ENCODE data around the gene BTBD19.
"Not testable (repeated sequence)": the region's sequence is repeated elsewhere in the genome, so short reads cannot be mapped to it uniquely, and the experiment has no call there.

The BTBD19 gene, protein sequence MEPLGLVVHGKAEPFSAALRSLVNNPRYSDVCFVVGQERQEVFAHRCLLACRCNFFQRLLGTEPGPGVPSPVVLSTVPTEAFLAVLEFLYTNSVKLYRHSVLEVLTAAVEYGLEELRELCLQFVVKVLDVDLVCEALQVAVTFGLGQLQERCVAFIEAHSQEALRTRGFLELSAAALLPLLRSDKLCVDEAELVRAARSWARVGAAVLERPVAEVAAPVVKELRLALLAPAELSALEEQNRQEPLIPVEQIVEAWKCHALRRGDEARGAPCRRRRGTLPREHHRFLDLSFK

DNA sequence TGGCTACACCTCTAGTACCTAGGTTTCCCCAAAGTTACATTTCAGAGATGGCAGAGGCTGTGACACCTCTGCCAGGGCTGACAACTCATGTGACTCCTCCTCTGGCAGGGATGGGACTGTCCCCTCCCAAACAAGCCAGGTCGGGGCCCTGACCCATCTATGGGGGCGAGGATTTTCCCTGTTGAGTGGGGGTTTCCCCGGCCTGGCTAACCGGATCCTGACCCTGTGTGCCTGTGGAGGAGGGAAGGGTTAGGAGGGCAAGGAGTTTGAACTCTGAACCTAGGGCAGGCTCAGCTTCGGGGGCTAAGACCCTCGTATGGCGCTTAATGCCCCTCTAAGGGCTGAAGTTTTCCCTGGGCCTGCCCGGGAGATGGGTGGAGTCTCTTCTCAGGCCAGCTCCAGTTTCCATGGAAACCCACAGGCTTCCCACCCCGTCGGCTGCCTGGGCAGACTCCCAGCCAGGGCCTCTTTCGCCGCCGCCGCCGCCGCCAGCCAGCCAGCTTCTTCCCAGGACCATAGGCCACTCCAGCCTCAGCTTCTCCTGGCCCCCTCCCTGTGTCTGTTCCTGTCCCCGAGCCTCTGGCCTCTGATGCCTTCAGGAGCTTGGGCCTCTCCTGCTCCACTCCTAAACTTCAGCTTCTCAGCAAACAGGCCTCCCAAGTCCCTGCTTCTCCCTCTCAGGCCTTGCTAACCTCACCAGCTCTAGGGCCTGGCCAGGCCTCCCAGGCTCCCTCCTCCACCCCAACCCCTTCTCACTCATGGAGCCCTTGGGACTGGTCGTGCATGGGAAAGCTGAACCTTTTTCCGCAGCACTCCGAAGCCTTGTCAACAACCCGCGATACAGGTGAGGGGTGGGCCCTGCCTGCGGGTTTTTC lies at the start of gene BTBD19:
BTBD19 (plus strand) TSS at position 461 of the 875 bp plus-strand sequence; CDS start at position 759, 298 bp downstream.
- no peak for DNase-seq

DNA sequence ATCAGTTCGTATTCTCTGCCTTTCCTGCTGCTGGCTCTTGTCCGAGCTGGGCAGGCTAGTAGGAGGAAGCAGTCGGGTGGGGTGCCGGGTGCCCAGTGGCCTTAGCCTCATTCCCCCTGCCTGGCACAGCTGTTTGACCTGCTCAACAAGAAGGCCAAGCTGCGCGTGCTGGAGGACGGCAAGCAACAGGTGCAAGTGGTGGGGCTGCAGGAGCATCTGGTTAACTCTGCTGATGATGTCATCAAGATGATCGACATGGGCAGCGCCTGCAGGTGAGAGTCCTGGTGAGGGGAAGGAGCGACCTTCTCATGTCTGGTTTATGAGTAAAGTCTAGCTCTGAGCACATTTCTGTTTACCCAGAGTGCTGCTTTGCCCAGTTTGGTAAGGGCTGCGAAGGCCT lies 49.2 kb upstream of the BTBD19 start:
- DNase-seq: no peak

DNA sequence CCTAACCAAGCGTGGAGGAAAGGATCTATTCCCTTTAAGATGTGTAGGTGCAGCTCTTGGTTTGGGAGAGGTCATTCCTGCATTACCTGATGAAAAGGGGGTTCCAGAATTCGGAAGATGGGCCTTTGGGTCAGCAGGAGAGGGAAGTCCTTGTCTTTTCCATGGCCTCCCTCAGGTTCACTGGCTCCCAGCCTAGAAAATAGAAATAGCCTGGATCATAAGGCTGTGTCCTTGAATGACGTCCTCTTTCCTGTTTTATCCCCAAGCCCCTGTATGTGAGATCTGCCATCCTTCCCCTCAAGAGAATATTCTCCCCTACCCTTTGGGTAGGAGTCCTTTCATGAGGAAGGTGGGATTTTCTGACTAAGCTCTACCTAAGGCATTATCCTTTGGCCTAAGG lies 47.4 kb upstream of the BTBD19 start:
- no peak for DNase-seq

DNA sequence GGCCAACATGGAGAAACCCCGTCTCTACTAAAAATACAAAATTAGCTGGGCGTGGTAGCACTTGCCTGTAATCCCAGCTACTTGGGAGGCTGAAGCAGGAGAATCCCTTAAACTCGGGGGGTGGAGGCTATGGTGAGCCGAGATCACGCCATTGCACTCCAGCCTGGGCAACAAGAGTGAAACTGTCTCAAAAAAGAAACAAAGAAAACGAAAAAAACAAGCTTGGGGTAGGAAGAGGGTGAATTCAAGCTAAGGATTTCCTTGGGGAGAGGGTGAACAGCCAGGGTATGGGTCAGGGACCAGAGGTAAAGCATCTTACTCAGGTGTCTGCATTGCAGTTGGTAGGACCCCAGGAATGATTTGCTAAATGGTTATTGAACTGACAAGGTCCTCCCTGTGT lies 41.9 kb upstream of the BTBD19 start:
- not testable (repeated sequence) for DNase-seq

DNA sequence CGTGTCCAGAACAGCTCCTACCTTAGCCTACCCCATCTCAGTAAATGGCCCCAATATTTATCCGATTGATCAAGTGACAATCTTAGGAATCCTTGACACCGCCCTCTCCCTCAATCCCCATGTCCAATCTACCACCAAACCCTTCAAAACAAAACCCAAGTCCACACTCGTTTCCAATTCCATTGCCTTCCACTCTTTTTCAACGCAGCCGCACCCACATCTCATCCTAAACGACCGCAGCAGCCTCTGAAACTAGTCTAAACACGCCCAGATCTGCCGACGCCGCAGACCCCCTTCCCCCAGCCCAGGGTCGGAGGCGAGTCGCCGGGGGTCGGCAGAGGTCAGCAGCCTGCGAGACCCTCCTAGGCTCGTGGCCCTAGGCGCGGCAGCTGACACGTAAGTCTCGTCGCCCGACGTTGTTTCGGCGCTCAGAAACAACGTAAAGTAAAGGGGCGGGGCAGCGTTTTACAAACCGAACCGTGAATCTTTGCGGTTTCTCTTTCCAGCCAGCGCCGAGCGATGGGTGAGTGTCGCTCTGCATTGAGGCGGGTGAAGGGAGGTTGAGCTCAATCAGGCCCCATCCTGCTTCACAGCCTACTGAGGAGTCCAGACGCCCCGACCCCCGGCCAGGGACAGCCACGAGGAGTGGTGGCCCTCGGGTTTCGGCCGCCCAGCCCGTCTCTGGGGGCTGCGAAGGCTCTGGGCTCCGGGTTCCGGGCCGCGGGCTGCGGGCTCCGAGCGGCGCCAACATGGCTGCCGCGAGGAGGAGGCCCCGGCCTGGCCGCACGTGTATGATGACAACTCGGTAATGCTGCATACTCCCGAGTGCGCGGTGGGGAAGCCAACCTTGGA lies 33.0 kb upstream of the BTBD19 start, which contains the start of gene RPS8:
RPS8 (plus strand) TSS at position 463 of the 852 bp plus-strand sequence; CDS start at position 520, 57 bp downstream.
- peak; percentile 84 for DNase-seq

DNA sequence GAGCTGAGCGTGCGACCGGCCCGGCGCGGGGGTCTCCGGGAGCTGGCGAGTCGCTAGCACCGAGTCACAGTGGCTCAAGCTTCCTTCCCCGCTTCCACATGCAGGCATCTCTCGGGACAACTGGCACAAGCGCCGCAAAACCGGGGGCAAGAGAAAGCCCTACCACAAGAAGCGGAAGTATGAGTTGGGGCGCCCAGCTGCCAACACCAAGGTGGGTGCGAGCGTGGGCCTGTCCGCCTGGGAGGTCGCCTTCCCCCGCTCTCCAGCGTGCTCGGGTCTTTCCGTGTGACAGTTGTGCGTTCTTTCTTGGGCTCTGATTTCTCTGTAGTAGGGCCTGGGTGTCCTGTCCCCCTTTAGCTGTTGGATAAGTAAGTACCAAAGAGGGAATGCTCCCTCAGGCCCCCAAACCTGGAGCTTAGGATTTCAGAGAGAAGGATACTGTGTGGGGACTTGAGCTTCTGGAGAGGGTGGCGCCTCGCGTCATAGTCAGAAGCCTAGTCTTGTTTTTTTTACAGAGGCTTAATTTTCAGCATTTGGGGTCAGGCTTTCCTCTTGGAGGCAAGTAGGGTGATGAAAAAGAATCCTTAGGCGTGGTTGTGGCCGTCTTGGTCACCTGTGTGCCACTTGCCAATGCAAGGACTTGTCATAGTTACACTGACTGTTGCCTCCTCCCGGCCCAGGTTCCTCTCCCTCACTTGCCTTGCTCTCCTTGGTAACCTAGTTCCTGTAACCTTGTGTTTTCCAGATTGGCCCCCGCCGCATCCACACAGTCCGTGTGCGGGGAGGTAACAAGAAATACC lies 32.2 kb upstream of the BTBD19 start:
- DNase-seq: peak; percentile 51

DNA sequence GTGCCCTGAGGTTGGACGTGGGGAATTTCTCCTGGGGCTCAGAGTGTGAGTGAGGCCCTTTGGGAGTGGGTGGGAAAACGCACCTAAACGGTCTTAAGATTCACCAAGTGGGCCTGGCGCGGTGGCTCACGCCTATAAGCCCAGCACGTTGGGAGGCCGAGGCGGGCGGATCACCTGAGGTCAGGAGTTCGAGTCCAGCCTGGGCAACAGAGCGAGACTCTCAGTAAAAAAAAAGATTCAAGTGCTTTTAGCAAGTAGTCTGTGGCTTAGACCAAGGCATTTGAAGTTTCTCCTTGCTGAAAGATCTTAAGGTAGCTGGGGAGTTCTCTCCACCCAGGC lies 31.6 kb upstream of the BTBD19 start:
- DNase-seq: no peak

DNA sequence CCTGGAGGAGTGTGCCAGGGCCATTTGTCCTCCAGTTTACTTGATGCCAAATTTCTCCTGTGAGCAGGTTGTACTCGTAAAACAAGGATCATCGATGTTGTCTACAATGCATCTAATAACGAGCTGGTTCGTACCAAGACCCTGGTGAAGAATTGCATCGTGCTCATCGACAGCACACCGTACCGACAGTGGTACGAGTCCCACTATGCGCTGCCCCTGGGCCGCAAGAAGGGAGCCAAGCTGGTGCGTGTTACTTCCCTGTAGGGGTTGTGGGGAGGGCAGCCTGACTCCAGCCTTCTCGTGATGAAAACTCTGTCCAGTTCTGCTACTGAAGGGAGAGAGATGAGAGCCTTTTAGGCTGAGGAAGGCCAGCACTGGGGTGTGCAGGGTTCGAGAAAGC lies 30.8 kb upstream of the BTBD19 start:
- DNase-seq: no peak

DNA sequence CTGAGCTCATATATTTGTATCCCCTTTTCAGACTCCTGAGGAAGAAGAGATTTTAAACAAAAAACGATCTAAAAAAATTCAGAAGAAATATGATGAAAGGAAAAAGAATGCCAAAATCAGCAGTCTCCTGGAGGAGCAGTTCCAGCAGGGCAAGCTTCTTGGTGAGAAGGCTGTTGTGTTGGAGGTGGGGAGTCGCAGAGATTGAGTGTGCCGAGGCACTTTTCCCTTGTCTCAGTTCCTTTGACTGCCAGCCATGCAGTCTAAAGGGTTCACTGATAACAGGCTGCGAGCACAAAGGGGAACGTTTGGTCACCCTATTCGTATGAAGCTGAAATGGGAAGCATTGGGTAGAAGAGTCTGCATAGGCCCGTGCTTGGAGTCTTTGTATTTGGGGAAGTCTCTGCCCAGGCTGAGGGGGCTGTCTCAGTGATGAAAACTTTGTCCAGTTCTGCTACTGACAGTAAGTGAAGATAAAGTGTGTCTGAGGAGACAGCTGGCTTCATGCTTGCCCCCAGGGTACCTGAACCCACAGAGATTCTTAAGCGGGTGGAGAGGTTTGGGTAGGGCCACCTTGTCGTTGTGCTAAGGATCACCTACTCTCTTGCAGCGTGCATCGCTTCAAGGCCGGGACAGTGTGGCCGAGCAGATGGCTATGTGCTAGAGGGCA lies 30.2 kb upstream of the BTBD19 start:
- DNase-seq: no peak

DNA sequence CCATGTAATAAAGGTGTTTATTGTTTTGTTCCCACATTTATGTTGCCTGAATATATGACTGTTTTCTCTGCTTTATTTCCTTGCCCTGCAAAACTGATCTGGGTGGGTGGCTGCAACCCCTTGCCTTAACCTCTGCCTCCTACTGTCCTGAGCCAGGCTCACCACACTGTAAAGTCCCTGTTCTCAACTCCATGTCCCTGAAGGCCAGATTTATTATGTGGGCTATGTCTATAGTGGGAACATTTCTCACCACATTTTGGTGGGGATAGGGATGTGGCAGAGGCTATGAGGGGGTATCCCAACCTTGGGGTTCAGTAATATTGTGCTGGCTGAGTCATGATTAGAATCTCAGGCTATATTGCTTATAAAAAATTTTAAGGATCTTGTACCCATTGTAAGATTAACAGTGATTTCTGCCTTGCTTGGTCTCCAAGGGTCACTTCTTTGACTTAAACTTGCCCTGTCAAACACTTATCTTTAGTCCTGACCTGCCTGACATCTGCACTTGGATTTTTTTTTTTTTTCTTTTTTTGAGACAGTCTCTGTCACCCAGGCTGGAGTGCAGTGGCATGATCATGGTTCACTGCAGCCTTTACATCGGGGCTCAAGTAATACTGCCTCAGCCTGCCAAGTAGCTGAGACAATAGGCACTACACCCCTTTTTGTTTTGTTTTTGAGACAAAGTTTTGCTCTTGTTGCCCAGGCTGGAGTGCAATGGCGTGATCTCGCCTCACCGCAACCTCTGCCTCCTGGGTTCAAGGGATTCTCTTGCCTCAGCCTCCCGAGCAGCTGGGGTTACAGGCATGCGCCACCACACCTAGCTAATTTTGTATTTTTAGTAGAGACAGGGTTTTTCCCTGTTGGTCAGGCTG lies 29.4 kb upstream of the BTBD19 start:
- no peak for DNase-seq

DNA sequence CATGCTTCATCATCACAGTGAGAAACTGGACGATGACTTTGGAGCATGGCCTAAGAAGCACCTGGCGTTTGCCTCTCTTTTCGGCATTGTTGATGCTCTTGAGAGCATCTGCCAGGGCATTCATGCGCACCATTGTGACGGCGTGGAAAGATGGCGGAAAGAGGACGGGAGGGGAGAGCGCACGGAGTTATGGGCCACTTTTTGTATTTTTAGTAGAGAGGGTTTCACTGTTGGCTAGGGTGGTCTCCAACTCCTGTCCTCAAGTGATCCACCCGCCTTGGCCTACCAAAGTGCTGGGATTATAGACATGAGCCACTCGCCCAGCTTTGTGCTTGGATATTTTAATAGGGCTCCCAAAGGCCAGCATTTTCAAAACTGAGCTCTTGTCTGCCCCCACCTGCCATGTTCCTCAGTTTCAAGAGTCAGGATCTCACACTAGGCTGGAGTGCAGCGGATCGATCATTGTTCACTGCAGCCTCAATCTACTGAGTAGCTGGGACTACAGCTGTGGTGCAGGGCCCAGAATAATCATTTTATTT lies 27.7 kb upstream of the BTBD19 start:
- no peak for DNase-seq

DNA sequence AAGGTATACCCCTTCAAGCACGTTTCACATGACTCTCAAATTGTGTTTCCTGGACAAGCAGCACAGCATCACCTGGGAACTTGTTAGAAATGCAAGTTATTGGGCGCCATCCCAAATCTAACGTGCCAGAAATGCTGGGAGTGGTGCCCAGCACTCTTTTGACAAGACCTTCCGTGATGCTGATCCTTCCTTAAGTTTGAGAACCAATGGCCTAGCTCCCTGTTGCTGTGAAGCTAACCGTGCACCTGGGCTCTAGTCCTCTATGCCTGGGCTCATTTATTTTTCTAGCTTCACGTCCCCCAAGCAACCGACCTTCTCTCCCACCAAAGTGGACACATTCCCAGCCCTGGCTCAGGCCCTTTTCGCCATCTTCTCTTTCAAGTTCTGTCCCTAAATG lies 24.6 kb upstream of the BTBD19 start:
- no peak for DNase-seq

DNA sequence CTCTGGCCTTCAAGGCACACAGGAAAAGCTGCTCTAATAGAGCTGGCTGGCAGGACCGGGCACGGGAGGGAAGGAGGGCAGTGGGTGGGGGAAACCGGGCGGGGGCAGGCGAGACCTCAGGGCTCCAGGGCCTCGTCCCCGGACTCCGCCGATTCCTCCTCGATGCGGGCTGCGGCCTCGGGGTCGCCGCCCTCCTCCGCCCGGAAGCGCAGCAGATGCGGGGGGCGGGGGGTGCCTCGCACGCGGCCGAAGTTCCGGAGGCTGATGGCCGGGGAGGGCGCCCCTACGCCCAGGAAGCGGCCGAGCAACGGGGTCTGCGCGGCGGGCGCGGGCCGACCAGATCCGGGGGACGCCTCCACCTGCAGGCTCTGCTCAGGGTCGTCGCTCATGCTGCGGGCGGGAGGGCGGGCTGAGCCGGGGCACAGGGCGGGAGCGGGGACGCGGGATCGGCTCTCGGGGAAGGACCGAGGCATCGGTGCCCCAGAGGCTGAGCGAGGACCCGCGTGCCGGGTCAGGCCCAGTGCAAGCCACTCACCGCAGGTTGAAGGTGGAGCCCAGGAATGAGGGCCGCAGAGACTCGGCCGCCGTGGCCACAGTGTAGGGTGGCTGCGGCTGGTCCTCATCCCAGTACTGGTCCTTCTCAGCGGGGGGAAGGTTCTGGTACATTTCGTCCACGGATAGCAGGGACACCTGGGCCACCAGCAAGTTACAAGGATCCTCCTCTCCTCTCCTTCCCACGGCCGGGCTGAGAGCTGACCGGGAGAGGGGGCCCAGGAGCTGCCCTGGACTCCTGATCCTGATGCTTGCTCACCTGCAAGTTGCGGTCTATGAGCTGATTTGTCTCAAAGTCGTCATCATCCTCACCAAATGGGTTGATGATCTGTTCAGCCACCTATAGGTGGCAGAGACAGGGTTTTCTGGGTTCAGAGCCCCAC lies 24.0 kb upstream of the BTBD19 start:
- no peak for DNase-seq

DNA sequence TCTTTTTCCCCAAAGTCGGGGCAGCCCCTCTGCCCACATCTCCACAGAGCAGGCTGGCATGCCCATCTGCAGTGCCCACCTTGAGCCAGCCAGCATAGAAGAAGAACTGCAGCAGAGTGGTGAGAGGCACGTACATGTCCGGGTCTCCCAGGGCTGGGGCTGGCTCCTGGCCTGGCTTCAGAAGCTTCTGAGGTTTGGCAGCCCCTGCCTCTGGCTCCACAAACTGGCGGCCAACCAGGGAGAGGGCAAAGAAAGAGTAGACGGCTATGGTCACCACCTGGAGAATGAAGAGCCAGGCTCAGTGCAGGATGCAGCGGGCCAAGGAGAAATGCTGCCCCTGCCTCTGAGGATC lies 23.3 kb upstream of the BTBD19 start:
- DNase-seq: no peak

DNA sequence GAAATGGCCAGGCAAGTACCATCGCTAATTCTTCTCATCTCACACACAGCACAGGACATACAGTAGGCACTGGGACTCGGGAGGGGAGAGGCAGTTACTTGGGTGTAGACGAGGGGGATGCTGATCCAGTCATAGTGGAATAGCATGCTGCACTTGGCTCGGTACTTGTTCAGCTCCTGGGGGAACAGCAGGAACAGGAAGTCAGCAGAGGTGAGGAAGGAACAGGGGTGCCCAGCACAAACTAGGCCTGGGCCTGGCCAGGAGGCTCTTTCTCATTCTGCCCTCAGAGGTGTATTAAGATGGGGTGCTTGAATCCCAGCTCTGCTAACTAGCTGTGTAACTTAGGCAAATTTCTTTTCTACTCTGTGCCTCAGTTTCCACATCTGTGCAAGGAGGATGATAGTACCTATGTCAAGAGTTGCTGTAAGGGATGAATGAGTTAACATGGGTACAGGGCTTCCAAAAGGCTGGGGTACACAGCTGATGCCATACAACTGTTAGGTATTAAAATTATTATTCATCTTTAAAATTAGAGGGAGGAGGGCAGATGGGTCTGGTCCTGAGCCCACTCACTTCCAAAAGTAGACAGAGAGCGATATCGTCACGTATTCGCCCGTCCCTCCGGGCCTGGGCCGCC lies 22.7 kb upstream of the BTBD19 start:
- no peak for DNase-seq

DNA sequence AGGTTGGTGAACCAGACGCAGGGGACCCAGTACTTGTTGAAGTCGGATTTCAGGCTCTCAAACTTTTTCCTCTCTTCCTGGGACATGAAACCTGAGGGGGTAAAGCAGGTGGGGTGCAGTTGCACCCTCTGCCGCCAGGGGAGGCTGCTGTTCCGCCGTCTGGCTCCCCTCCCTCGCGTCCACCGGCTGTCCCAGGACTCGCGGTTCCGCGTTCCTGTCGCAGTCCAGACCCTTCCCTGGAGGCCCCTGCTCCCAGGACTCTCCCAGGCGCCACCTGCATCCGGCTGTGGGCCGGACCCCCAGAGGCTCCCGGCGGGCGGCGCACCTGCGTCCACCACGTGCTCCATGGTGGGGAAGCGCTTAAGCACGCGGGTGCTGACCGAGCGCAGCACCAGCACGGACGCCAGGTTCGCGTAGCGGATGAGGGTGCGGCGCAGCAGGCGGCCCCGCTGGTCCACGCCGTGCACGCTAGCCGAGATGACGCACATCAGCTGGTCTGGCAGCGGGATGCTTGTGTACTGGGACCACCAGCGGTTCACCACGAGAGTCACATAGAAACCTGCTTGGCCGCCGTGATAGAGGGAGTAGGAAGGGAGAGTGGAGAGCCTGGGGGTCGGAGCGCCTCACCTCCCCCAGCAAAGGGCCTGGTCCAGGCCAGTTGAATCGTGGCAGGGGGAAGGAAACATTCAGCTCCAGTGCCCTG lies 22.0 kb upstream of the BTBD19 start:
- peak; percentile 49 for DNase-seq

DNA sequence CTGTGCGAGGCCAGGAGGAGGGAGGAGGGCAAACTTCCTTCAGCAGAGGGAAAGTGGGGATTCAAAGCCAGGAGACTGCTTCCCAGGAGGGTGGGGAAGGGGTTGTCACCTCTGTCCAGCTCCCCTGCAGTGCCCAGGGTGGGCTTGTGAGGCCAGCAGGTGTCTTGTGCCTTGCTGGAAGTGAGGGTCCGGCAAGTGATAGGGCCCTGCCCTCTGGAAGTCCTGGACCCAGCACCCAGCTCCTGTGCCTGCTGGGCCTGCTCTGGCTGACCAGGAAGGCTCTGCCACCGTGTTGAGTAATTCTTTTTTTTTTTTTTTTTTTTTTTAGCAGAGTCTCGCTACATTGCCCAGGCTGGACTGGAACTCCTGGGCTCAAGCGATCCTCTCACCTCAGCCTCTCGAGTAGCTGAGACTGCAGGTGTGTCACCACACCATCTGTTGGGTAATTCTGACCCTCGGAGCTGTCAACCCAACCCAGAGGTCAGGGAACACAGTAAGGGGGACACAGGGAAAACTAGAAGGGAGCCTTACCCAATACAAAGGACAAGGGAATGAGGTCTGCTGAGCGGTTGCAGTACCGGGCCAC lies 21.4 kb upstream of the BTBD19 start:
- DNase-seq: no peak

DNA sequence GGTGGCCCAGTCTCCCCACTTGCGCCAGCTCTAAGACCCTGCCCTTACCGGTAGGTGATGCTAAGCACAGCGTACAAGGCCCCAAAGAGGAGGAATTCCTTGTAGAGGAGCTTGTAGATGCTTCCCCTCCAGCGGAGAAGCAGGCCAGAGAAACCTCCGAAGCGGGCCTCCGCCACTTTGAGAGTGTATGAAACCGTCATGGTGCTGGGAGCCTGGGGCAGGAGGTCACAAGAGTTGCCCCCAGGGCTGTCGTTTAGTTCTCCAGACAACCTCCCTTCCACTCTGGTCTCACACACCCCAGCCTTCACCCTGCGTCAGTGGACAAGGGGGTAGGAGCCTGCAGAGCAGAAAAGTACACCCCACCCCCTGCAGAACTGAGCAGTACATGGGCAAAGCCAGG lies 20.8 kb upstream of the BTBD19 start:
- no peak for DNase-seq

Data from NK-92 treated with Interleukin-12 subunit alpha and Interleukin-12 subunit beta, amount 100 ng/mL, for 24 hours (cell line).